GM21423 (cell line): Measurements from ENCODE around the gene TNNT2.

ENCODE experiments used
- ATAC-seq: cut with Tn5 transposase; IDR thresholded peaks from one replicate; pipeline ENCODE4 v1.9.1; 2021; ENCODE audit warnings: mild to moderate bottlenecking, moderate library complexity; ENCODE audit not compliant: unreplicated experiment

TNNT2 gene

GRCh38 chr1:201358596-201358995 is 18.9 kb downstream of the TNNT2 start:
- no peak for ATAC-seq

- ATAC-seq = no peak
Measured at GRCh38 chr1:201357636-201358348, 19.7 kb downstream of the TNNT2 start.

- ATAC-seq = no peak
Measured at GRCh38 chr1:201357211-201357610, 20.3 kb downstream of the TNNT2 start.

- no peak for ATAC-seq
Measured at GRCh38 chr1:201356701-201357100, 20.8 kb downstream of the TNNT2 start.

GRCh38 chr1:201356236-201356635 is 21.2 kb downstream of the TNNT2 start:
- no peak for ATAC-seq

- no peak for ATAC-seq
Measured at GRCh38 chr1:201355471-201355870, 22.0 kb downstream of the TNNT2 start.

- no peak for ATAC-seq
Measured at GRCh38 chr1:201354901-201355295, 22.6 kb downstream of the TNNT2 start.

- ATAC-seq = no peak
Measured at GRCh38 chr1:201354151-201354900, 23.2 kb downstream of the TNNT2 start.

- ATAC-seq = no peak
Measured at GRCh38 chr1:201353186-201353940, 24.1 kb downstream of the TNNT2 start.

- no peak for ATAC-seq
Measured at GRCh38 chr1:201351617-201352016, 25.9 kb downstream of the TNNT2 start.

GRCh38 chr1:201350884-201351283 is 26.6 kb downstream of the TNNT2 start:
- no peak for ATAC-seq

- ATAC-seq = no peak
Measured at GRCh38 chr1:201350361-201350725, 27.1 kb downstream of the TNNT2 start.

GRCh38 chr1:201349092-201349491 is 28.4 kb downstream of the TNNT2 start:
- no peak for ATAC-seq

- no peak for ATAC-seq
Measured at GRCh38 chr1:201348211-201348566, 29.3 kb downstream of the TNNT2 start.

GRCh38 chr1:201347498-201348210 is 29.8 kb downstream of the TNNT2 start:
- ATAC-seq = no peak

- no peak for ATAC-seq
Measured at GRCh38 chr1:201346987-201347386, 30.5 kb downstream of the TNNT2 start.

GRCh38 chr1:201346337-201346939 is 31.0 kb downstream of the TNNT2 start:
- no peak for ATAC-seq

- no peak for ATAC-seq
Measured at GRCh38 chr1:201345081-201345355, 32.5 kb downstream of the TNNT2 start.

GRCh38 chr1:201344206-201345080 is 33.0 kb downstream of the TNNT2 start:
- no peak for ATAC-seq

- no peak for ATAC-seq
Measured at GRCh38 chr1:201341377-201341776, 36.1 kb downstream of the TNNT2 start.
